NCI-H748 (cell line): ENCODE measurements around the gene DNAJB11.

Source experiments
- DNase-seq: peaks from one replicate; lab custom pipeline; 2025; ENCODE audit not compliant: unreplicated experiment; lab: John Stamatoyannopoulos, UW

The DNAJB11 gene

GRCh38 chr3:186594591-186595113 lies 24.1 kb downstream of the DNAJB11 start:
- peak; percentile 0 for DNase-seq

GRCh38 chr3:186596568-186597287 lies 26.2 kb downstream of the DNAJB11 start:
- DNase-seq, result no peak

- no peak for DNase-seq
These were observed 27.7 kb downstream of the DNAJB11 start for GRCh38 chr3:186598108-186598784.

- no peak for DNase-seq
These were observed 28.2 kb downstream of the DNAJB11 start for GRCh38 chr3:186598794-186599141.

- no peak for DNase-seq
These were observed 28.7 kb downstream of the DNAJB11 start for GRCh38 chr3:186599142-186599784.

GRCh38 chr3:186599785-186600166 lies 29.3 kb downstream of the DNAJB11 start:
- DNase-seq, result no peak

- no peak for DNase-seq
These were observed 30.4 kb downstream of the DNAJB11 start for GRCh38 chr3:186600896-186601295.

GRCh38 chr3:186603159-186603558 lies 32.6 kb downstream of the DNAJB11 start:
- no peak for DNase-seq

GRCh38 chr3:186605078-186605477 lies 34.6 kb downstream of the DNAJB11 start:
- no peak for DNase-seq

- DNase-seq, result no peak
These were observed 35.3 kb downstream of the DNAJB11 start for GRCh38 chr3:186605561-186606545.

GRCh38 chr3:186608624-186609215 lies 38.2 kb downstream of the DNAJB11 start:
- no peak for DNase-seq

- no peak for DNase-seq
These were observed 38.8 kb downstream of the DNAJB11 start for GRCh38 chr3:186609247-186609868.

- DNase-seq, result no peak
These were observed 41.5 kb downstream of the DNAJB11 start for GRCh38 chr3:186612065-186612464.

- DNase-seq, result no peak
These were observed 42.5 kb downstream of the DNAJB11 start, which contains the start of gene AHSG for GRCh38 chr3:186612721-186613636. Gene AHSG, plus strand, starts transcription at chr3:186613060. Its CDS starts 82 bp downstream, at chr3:186613142.

- DNase-seq, result no peak
These were observed 43.2 kb downstream of the DNAJB11 start for GRCh38 chr3:186613637-186614265.

GRCh38 chr3:186614266-186614596 lies 43.7 kb downstream of the DNAJB11 start:
- no peak for DNase-seq

GRCh38 chr3:186614597-186615483 lies 44.3 kb downstream of the DNAJB11 start:
- peak; percentile 52 for DNase-seq

GRCh38 chr3:186616299-186616617 lies 45.7 kb downstream of the DNAJB11 start:
- DNase-seq, result no peak
